Muscle of leg (tissue), 11 donors: ENCODE results near the gene PXYLP1. TPM values are rescaled to one million over a fixed set of nuclear protein-coding genes. Genes with fewer than 3 reads are reported as not detected.

Experiments used
- DNase-seq: peaks from one replicate; pipeline ENCODE4 v3.0.0; 2013
- H3K27ac ChIP-seq: one replicate; pipeline ENCODE4 v1.5.1; 2013; ENCODE audit warnings: mild to moderate bottlenecking, low read length, control low read depth
- H3K27me3 ChIP-seq: one replicate; pipeline ENCODE4 v1.6.1; 2013; ENCODE audit warnings: low read length; ENCODE audit not compliant: control insufficient read depth, insufficient read depth
- H3K36me3 ChIP-seq: one replicate; pipeline ENCODE4 v1.6.1; 2013; ENCODE audit warnings: low read length; ENCODE audit not compliant: control insufficient read depth, insufficient read depth
- H3K4me1 ChIP-seq: one replicate; pipeline ENCODE4 v1.6.1; 2013; ENCODE audit warnings: low read length; ENCODE audit not compliant: control insufficient read depth, insufficient read depth
- H3K4me3 ChIP-seq: one replicate; pipeline ENCODE4 v1.5.1; 2013; ENCODE audit warnings: low read length, control low read depth
- H3K9me3 ChIP-seq: replicated peaks from 2 replicates; pipeline ENCODE4 v1.6.1; 2013; ENCODE audit warnings: low read depth, low read length; ENCODE audit not compliant: control insufficient read depth
- WGBS: methylation state at CpG from one replicate; pipeline ENCODE4 v1.1.5; 2013; ENCODE audit warnings: missing lambda C conversion rate; ENCODE audit not compliant: insufficient coverage; 5-methylcytosine and 5-hydroxymethylcytosine counted together
- polyA plus RNA-seq, 8 donors: library from polyadenylated mRNA; unstranded; fragments of 120-200 nt; gene quantifications; one replicate each; pipeline versions ENCODE4 v1.2.1 to v1.2.3, GENCODE V29; 2013; ENCODE audit warnings: inconsistent platforms in 1 of 8, low replicate concordance in 1 of 8; ENCODE audit not compliant: insufficient read length in 8 of 8, insufficient read depth in 1 of 8
- total RNA-seq: library from RNA; stranded (reverse); fragments of 120-200 nt; gene quantifications from one replicate; pipeline ENCODE4 v1.2.4, GENCODE V29; 2013

Gene PXYLP1
- total and polyA plus RNA-seq, 9 donors: 12.8 to 21.8 (median 18.3) TPM

DNA sequence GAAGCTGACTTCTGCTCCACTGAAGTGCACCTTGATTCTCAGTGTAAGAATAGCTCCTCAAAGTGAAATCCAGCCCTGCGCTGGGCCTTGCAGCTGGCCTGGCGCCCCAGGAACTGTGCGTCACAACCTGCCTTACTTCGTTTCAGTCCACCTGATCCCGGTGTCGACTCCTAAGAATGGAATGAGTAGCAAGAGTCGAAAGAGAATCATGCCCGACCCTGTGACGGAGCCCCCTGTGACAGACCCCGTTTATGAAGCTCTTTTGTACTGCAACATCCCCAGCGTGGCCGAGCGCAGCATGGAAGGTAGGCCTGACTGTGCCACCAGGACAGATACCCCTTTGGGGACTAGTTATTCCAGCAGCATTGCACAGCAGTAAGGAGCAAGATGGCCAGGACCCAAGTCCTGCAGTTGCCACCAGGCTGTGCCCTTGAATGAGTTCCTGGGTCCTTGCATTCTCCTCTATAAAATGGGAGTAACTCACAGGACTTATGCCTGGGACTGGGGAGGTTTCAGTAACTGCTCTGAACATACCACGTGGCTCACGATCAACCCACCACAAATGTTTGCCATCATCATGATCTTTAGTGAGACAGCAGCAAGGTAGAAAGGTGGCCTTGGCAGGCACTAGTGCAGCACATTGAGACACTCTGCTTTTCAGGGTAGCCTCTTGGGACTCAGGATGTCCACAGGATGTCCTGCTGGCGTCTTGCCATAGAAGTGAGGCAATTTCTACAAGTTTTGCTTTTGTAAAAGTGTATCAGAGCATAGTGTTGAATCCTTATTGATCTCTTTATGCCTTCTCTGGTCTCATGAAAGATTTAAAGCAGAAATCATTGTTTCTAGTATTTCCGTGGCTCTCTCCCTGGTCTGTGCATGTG, 46.8 kb downstream of the PXYLP1 start:
- no peaks in the 10 kb centered on the region for H3K27me3 ChIP-seq
- peaks cover 15% of the 10 kb centered on the region for H3K4me1 ChIP-seq
- H3K4me3 ChIP-seq: no peak overlapping the region
- H3K27ac ChIP-seq: no peak overlapping the region
- WGBS: 84% methylated on average over 16 of the region's 17 CpGs
- peak; percentile 34 for DNase-seq
- H3K36me3 ChIP-seq: peaks cover 31% of the 10 kb centered on the region
- H3K9me3 ChIP-seq: no peaks in the 10 kb centered on the region

DNA sequence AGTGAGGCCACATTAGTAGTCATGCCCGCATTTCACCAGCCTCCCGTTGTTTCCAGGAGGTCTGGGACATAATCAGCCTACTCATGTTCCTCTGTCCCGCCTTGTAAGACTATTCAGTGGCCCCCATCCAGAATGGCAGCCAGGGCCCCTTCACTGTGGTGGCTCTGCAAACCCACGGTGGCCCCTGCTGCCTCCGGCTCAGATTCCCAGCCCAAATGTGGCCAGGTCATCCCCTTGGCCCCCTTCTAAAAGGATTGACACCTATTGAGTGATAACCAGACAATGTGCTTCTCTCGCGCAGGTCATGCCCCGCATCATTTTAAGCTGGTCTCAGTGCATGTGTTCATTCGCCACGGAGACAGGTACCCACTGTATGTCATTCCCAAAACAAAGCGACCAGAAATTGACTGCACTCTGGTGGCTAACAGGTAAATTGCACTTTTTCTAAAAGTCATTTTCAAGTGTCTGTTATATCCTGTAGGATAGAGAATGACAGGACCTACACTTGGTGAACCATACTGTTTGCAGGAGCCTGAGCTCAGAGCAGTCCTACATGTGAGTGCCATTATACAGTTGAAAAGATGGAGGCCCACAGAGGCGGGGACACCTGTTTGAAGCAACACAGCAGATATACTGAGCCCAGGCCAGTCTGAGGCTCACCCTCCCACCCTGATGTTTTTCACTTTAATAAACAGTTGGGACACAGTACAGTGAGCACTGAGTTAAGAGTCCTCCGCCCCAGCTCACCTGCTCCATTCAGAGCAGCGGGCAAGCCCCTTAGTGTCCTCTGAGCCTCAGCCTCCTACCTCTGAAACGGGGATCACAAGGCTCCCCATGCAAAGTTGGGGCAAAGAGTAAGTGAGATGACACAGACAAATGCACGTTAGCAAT, 47.7 kb downstream of the PXYLP1 start:
- peak; percentile 43 for DNase-seq
- 57% methylated on average over 14 of the region's 16 CpGs for WGBS
- peaks cover 33% of the 10 kb centered on the region for H3K36me3 ChIP-seq
- no peaks in the 10 kb centered on the region for H3K27me3 ChIP-seq
- peak overlapping the region; percentile 31 for H3K27ac ChIP-seq
- H3K9me3 ChIP-seq: no peaks in the 10 kb centered on the region
- no peak overlapping the region for H3K4me3 ChIP-seq
- peaks cover 15% of the 10 kb centered on the region for H3K4me1 ChIP-seq

DNA sequence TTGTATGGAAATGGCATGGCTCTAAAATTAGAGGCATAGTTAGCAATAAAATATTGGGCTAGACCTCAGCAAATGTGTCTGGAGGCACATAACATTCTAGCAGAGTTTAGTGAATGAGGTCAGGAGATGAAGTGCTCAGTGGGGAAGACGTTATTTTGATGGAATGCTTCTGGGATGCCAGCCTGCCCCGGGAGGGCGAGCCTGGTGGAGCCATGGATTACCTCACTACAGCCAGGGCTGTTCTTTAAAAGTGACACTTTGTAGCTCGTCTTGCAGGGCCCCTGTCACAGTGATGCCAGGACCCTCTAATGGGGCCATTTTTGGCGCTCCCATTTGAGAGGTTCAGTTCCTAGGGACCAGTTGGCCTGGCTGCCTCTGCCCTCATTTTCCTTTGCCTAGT, 48.5 kb downstream of the PXYLP1 start:
- H3K27ac ChIP-seq: no peak overlapping the region
- no peaks in the 10 kb centered on the region for H3K27me3 ChIP-seq
- peaks cover 31% of the 10 kb centered on the region for H3K36me3 ChIP-seq
- H3K9me3 ChIP-seq: no peaks in the 10 kb centered on the region
- H3K4me1 ChIP-seq: peaks cover 15% of the 10 kb centered on the region
- H3K4me3 ChIP-seq: no peak overlapping the region
- WGBS: 71% methylated on average over 4 of the region's 5 CpGs
- DNase-seq: peak; percentile 35

DNA sequence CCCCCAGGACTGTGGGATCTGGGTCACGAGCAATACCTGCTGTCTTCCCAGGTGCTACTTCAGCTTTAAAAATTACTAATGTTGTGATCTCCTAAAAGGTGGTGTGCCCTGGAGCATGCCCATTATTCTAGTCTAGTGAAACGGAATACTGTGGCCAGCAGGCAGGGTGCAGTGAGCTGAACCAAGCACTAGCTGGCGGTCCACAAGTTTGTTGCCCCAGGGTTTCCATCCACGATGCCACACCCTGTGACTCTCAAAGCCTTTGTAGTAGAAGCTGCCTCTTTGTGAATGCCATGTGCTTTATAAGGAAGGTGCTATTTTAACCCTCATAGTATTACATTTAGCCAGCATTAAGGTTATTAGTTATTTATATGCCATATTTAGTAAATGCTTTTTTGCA, 49.1 kb downstream of the PXYLP1 start:
- peaks cover 15% of the 10 kb centered on the region for H3K4me1 ChIP-seq
- no peak for DNase-seq
- no peaks in the 10 kb centered on the region for H3K27me3 ChIP-seq
- no peak overlapping the region for H3K27ac ChIP-seq
- WGBS: 100% methylated on average over 2 of the region's 4 CpGs
- H3K4me3 ChIP-seq: no peak overlapping the region
- peaks cover 28% of the 10 kb centered on the region for H3K36me3 ChIP-seq
- H3K9me3 ChIP-seq: no peaks in the 10 kb centered on the region

DNA sequence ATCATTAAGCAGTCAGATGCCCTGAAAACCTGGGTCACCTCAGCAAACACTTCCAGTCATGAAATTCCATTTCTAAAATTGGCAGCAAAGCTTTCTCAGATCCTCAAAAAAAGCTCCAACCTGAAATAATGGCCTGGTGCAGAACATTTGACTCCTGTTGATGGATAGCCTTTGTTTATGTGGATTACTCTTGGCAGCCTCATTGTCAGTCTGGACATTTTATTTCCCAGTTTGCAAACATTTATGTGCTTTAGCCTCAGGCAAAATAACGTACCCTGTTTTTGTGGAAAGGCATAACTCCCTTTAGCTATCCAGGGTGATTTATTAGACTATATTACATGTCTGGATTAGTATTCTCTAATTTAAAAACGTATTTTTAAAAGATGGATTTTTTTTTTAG, 53.9 kb downstream of the PXYLP1 start:
- Histone ChIP-seq H3K27ac (no peak overlapping the region), H3K4me3 (no peak overlapping the region), H3K27me3 (no peaks in the 10 kb centered on the region), H3K4me1 (peaks cover under 1% of the 10 kb centered on the region), H3K9me3 (no peaks in the 10 kb centered on the region), H3K36me3 (peaks cover 28% of the 10 kb centered on the region)
- WGBS: no CpG with 5 or more reads among the region's 2 CpGs
- no peak for DNase-seq

DNA sequence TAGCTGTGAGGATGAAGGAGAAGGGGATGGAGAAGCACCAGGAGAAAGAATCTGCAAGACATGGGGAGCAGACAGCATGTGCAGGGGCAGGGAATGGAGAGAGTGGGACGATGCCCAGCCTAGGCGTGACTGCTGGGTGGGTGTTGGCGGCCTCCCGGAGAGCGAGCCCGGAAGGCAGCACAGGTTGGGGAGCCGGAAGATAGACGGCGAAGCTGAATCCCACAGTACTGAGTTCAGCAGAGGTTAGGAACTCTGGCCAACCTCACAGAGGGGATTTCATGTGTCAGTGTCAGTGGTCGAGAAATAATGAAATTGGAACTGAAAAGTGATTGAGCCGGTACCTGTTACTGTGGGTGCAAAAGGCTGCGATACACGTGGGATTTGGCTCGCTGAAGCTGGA, 55.2 kb downstream of the PXYLP1 start:
- Histone ChIP-seq H3K4me3 (no peak overlapping the region), H3K36me3 (peaks cover 21% of the 10 kb centered on the region), H3K4me1 (peaks cover 8% of the 10 kb centered on the region), H3K9me3 (no peaks in the 10 kb centered on the region), H3K27me3 (no peaks in the 10 kb centered on the region), H3K27ac (no peak overlapping the region)
- DNase-seq: no peak
- 95% methylated on average over 10 of the region's 14 CpGs for WGBS

DNA sequence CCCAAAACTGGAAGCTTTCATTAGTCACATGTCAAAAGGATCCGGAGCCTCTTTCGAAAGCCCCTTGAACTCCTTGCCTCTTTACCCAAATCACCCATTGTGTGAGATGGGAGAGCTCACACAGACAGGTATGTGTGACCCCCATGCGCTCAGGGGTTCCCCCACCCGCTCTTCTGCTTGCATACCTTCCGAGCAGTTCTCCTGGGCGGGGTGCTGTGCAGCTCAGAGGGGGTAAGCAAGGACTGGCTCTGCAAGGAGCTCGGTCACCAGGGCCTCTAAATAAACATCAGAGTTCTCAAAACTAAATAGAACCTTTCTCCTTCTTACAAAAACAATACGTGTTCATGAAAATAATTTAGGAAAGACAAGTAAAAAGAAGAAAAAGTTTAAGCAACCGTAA, 55.7 kb downstream of the PXYLP1 start:
- Histone ChIP-seq H3K4me3 (no peak overlapping the region), H3K36me3 (peaks cover 21% of the 10 kb centered on the region), H3K9me3 (no peaks in the 10 kb centered on the region), H3K4me1 (peaks cover 13% of the 10 kb centered on the region), H3K27ac (no peak overlapping the region), H3K27me3 (no peaks in the 10 kb centered on the region)
- no peak for DNase-seq
- 94% methylated on average over 4 of the region's 9 CpGs for WGBS

DNA sequence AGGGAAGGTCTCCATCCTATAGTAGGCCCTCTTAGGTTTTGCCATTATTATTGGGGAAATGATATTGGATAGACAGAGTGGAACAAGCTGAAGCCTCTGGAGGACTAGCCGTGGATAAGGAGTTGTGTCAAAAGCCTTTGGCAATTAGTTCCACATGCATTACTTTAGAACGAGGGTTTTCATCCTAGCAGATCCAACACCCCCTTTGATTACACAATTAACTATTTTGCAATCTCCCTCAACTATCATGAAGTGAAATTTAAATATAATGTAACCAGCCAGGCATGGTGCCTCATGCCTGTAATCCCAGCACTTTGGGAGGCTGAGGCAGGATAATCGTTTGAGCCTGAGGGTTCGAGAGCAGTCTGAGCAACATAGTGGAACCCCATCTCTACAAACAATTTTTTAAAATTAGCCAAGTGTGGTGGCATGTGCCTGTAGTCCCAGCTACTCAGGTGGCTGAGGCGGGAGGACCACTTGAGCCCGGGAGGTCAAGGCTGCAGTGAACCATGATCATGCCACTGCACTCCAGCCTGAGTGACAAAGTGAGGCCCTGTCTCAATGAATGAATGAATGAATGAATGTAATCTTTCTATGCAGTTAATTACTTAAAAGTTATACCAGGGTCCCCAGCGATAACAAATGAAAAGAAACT, 56.8 kb downstream of the PXYLP1 start:
- H3K36me3 ChIP-seq: peaks cover 22% of the 10 kb centered on the region
- WGBS: 60% methylated on average over 2 of the region's 7 CpGs
- H3K9me3 ChIP-seq: no peaks in the 10 kb centered on the region

DNA sequence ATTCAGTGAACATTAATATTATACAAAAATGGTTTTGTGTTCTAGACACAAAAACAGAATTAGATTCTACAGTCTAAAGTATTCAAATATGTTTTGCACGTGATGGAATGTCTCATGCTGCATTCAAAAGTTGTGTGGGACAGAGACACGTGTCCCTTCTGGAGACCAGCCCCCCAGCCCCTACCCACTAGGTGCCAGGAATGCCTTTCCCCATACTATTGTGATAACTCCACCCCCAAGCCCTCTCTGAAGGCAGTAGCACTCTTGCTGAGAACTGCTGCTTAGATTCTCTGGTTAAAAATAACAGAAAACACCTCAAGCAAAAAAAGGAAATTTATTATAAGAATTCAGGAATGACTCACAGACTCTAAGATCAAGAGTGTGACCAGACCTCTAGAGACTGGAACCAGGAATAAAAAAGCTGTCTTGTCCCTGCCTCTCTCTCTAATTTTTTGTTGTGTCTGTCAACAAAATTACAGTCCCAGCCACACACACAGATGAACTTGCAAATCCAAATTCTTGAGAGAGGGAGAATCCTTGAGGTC, 57.7 kb downstream of the PXYLP1 start:
- 59% methylated on average over 2 of the region's 2 CpGs for WGBS
- Histone ChIP-seq H3K27me3 (no peaks in the 10 kb centered on the region), H3K36me3 (peaks cover 20% of the 10 kb centered on the region), H3K4me3 (no peak overlapping the region), H3K9me3 (no peaks in the 10 kb centered on the region), H3K27ac (no peak overlapping the region), H3K4me1 (peaks cover 17% of the 10 kb centered on the region)
- DNase-seq: no peak

More for the DNA sequence above, 56.8 kb downstream of the PXYLP1 start:
- H3K27me3 ChIP-seq: no peaks in the 10 kb centered on the region
- no peak for DNase-seq
- peaks cover 17% of the 10 kb centered on the region for H3K4me1 ChIP-seq
- H3K27ac ChIP-seq: no peak overlapping the region
- H3K4me3 ChIP-seq: no peak overlapping the region
